ENCODE results near the gene SCNN1G. TPM values are rescaled to one million over a fixed set of nuclear protein-coding genes. Genes with fewer than 3 reads are reported as not detected.

The SCNN1G gene
- total and polyA plus RNA-seq, 2 of the 4 experiments (the other 2 are of a cell fraction): not detected

DNA sequence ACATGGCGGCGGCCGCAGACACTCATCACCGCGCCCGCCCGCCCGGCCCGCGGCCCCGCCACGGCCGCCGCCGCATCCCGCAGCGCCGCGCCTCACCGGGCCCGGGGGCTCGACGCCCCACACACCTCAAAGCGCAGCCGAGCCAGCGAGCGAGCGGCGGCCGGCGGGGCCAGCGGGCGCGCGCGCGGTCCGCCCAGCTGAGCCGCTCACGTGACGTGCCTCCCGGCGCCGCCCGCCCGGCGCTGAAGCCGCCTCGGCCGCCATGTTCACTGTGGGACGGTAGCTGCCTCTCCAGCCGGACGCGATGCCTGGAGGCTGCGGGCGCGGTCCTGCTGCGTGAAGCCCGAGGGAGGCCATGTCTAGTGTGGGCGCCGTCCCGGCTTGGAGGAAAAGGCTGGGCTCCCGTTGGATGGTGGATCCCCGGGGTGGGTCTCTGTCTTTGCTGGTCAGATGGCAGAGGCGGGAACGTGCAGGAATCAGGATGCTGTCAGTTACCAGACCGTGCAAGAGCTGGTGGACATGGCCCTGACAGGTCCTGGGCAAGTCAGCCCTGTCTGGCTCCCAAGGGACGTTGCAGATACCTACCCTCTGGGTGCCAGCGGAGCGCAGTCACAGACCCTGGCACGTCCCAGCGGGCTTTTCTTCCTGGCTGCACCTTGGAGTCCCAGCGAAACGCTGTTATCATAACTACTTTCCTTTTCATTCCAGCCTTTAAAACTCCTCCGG lies 33.1 kb upstream of the SCNN1G start, which contains the start of gene USP31 (continued):
- no peak for TF ChIP-seq RFX5 (IDR thresholded peaks at IDR 0.05; ENCODE audit: low read depth, low read length)
- no peak for TF ChIP-seq POLR2A (IDR thresholded peaks at IDR 0.05; ENCODE audit: low read depth, low read length)
- peak; percentile 17; the same call in 1 of the 2 replicates for TF ChIP-seq MXI1 (IDR thresholded peaks at IDR 0.05; ENCODE audit: borderline replicate concordance, low read depth, low read length)

DNA sequence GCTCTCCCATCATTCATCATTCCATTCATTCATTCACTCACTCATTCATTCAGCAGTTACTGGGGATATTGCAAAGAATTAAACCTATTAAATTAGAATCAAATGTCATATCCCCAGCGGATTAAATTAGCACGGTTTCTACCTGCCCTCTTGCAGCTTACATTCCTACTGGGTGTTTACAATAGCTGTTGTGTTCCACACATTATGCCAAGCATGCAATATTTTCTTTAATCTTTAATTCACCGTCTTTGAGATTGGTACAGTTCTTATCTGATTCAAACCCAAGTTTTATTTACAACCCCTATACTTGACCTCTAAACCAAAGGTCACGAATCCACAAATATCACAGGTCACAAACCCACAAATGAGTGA lies 32.6 kb upstream of the SCNN1G start:
- ATAC-seq (ENCODE audit: low read depth): no peak
- Histone ChIP-seq H2BK20ac (ENCODE audit: low read depth, low read length) (no peak overlapping the region), H3K56ac (ENCODE audit: extremely low read depth, insufficient read depth, low read length) (no peak overlapping the region), H3K27me3 (ENCODE audit: control insufficient read depth, insufficient read depth, low read length) (no peaks in the 10 kb centered on the region; the same call in 1 of the 2 replicates), H4K91ac (ENCODE audit: insufficient read depth, low read depth, low read length) (no peak overlapping the region), H3K9ac (ENCODE audit: low read depth, low read length) (no peak overlapping the region; the same call in 1 of the 2 replicates), H3K4me1 (ENCODE audit: control insufficient read depth, insufficient read depth, low read length) (peaks cover 5% of the 10 kb centered on the region; the same call in 1 of the 2 replicates), H3K4ac (ENCODE audit: low read depth, low read length) (no peak overlapping the region), H3K4me3 (ENCODE audit: insufficient read depth, low read depth, low read length) (peak overlapping the region; percentile 71), H2AK5ac (ENCODE audit: low read depth, low read length) (no peak overlapping the region), H4K20me1 (ENCODE audit: insufficient read depth, low read length) (peaks cover 7% of the 10 kb centered on the region; the same call in 1 of the 2 replicates), H4K5ac (ENCODE audit: low read depth, low read length) (no peak overlapping the region; the same call in 1 of the 2 replicates), H3K27ac (ENCODE audit: insufficient read depth, low read length) (no peak overlapping the region), H2BK120ac (ENCODE audit: low read depth, low read length) (no peak overlapping the region), H3K36me3 (ENCODE audit: control insufficient read depth, insufficient read depth, low read length) (no peaks in the 10 kb centered on the region), H3K9me1 (ENCODE audit: insufficient read depth, low read length) (0 out of 2 replicates have a peak, but pooled peaks cover 3% of the 10 kb centered on the region), H2BK15ac (ENCODE audit: low read depth, low read length) (no peak overlapping the region), H2BK5ac (ENCODE audit: low read depth, low read length, poor library complexity, severe bottlenecking) (no peak overlapping the region), H4K8ac (ENCODE audit: low read depth in 2 of 2, low read length in 2 of 2) (peak overlapping the region; percentile 24 to 83; a peak in 2 of 4 replicates), H3K18ac (ENCODE audit: low read depth, low read length) (no peak overlapping the region), H2AK9ac (replicated peaks; ENCODE audit: low read depth, low read length, poor library complexity) (no peak overlapping the region), H3K79me1 (ENCODE audit: low read depth in 1 of 2, low read length in 2 of 2) (peaks cover 11 to 19% of the 10 kb centered on the region in 2 experiments; a peak in 3 of 4 replicates), H3K4me2 (ENCODE audit: low read depth, low read length) (peak overlapping the region; percentile 98), H3K14ac (replicated peaks; ENCODE audit: low read depth, low read length) (no peak overlapping the region), H3K23ac (ENCODE audit: low read depth, low read length) (no peak overlapping the region), H2AFZ (replicated peaks; ENCODE audit: low read length, poor library complexity) (peak overlapping the region; percentile 93), H3K9me3 (ENCODE audit: control insufficient read depth, insufficient read depth, low read length) (no peaks in the 10 kb centered on the region)
- intact Hi-C loops (cut with micrococcal nuclease): loop anchor here (5.0 kb wide), 1 partner anchor 78 kb away; no protein-coding TSS in a partner anchor
- in situ Hi-C loops (cut with MboI; ENCODE audit: low sequenced_read_pairs): no loop called here
- ChIA-PET CTCF (no interaction called here), POLR2A (ENCODE audit: unreplicated experiment) (no interaction called here)
- BruUV-seq (replicated peaks): no TSS peak
- dilution Hi-C loops (cut with HindIII; ENCODE audit: low sequenced_read_pairs, unreplicated experiment): no loop called here
- no peak for DNase-seq
- WGBS, 2 experiments (ENCODE audit: extremely low coverage in 2 of 2, insufficient read length in 1 of 2): no CpG with 5 or more reads among the region's 4 CpGs
- TF ChIP-seq CEBPB (IDR thresholded peaks at IDR 0.05; ENCODE audit: low read depth, low read length): no peak
- no peak for TF ChIP-seq RAD21 (IDR thresholded peaks at IDR 0.05; ENCODE audit: low read length)
- TF ChIP-seq NFE2L2 (IDR thresholded peaks at IDR 0.05; ENCODE audit: low read depth, low read length): no peak
- TF ChIP-seq, protein P1, sequence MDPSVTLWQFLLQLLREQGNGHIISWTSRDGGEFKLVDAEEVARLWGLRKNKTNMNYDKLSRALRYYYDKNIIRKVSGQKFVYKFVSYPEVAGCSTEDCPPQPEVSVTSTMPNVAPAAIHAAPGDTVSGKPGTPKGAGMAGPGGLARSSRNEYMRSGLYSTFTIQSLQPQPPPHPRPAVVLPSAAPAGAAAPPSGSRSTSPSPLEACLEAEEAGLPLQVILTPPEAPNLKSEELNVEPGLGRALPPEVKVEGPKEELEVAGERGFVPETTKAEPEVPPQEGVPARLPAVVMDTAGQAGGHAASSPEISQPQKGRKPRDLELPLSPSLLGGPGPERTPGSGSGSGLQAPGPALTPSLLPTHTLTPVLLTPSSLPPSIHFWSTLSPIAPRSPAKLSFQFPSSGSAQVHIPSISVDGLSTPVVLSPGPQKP (IDR thresholded peaks at IDR 0.05; ENCODE audit: borderline replicate concordance, low read depth, low read length): no peak
- TF ChIP-seq CHD1 (IDR thresholded peaks at IDR 0.05; ENCODE audit: low read depth, low read length): no peak
- no peak for TF ChIP-seq RFX5 (IDR thresholded peaks at IDR 0.05; ENCODE audit: low read depth, low read length)
- no peak for TF ChIP-seq MXI1 (IDR thresholded peaks at IDR 0.05; ENCODE audit: borderline replicate concordance, low read depth, low read length)
- no peak for TF ChIP-seq BHLHE40 (IDR thresholded peaks at IDR 0.05; ENCODE audit: low read depth, low read length)
- TF ChIP-seq, protein P2, sequence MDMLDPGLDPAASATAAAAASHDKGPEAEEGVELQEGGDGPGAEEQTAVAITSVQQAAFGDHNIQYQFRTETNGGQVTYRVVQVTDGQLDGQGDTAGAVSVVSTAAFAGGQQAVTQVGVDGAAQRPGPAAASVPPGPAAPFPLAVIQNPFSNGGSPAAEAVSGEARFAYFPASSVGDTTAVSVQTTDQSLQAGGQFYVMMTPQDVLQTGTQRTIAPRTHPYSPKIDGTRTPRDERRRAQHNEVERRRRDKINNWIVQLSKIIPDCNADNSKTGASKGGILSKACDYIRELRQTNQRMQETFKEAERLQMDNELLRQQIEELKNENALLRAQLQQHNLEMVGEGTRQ (IDR thresholded peaks at IDR 0.05; ENCODE audit: low read depth, low read length): no peak
- TF ChIP-seq MAZ (IDR thresholded peaks at IDR 0.05; ENCODE audit: borderline replicate concordance, low read depth, low read length): no peak
- TF ChIP-seq, protein P3, sequence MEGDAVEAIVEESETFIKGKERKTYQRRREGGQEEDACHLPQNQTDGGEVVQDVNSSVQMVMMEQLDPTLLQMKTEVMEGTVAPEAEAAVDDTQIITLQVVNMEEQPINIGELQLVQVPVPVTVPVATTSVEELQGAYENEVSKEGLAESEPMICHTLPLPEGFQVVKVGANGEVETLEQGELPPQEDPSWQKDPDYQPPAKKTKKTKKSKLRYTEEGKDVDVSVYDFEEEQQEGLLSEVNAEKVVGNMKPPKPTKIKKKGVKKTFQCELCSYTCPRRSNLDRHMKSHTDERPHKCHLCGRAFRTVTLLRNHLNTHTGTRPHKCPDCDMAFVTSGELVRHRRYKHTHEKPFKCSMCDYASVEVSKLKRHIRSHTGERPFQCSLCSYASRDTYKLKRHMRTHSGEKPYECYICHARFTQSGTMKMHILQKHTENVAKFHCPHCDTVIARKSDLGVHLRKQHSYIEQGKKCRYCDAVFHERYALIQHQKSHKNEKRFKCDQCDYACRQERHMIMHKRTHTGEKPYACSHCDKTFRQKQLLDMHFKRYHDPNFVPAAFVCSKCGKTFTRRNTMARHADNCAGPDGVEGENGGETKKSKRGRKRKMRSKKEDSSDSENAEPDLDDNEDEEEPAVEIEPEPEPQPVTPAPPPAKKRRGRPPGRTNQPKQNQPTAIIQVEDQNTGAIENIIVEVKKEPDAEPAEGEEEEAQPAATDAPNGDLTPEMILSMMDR (conservative IDR thresholded peaks at IDR 0.05; ENCODE audit: low read depth, low read length): no peak

Data from IMR-90 (cell line).